Muscle of leg (tissue), 11 donors: ENCODE results near the gene TEAD3. TPM values are rescaled to one million over a fixed set of nuclear protein-coding genes. Genes with fewer than 3 reads are reported as not detected.
"Not testable (repeated sequence)": the region's sequence is repeated elsewhere in the genome, so short reads cannot be mapped to it uniquely, and the experiment has no call there.

Source experiments
- DNase-seq: peaks from one replicate; pipeline ENCODE4 v3.0.0; 2013
- H3K27ac ChIP-seq: one replicate; pipeline ENCODE4 v1.5.1; 2013; ENCODE audit warnings: mild to moderate bottlenecking, low read length, control low read depth
- H3K27me3 ChIP-seq: one replicate; pipeline ENCODE4 v1.6.1; 2013; ENCODE audit warnings: low read length; ENCODE audit not compliant: control insufficient read depth, insufficient read depth
- H3K36me3 ChIP-seq: one replicate; pipeline ENCODE4 v1.6.1; 2013; ENCODE audit warnings: low read length; ENCODE audit not compliant: control insufficient read depth, insufficient read depth
- H3K4me1 ChIP-seq: one replicate; pipeline ENCODE4 v1.6.1; 2013; ENCODE audit warnings: low read length; ENCODE audit not compliant: control insufficient read depth, insufficient read depth
- H3K4me3 ChIP-seq: one replicate; pipeline ENCODE4 v1.5.1; 2013; ENCODE audit warnings: low read length, control low read depth
- H3K9me3 ChIP-seq: replicated peaks from 2 replicates; pipeline ENCODE4 v1.6.1; 2013; ENCODE audit warnings: low read depth, low read length; ENCODE audit not compliant: control insufficient read depth
- WGBS: methylation state at CpG from one replicate; pipeline ENCODE4 v1.1.5; 2013; ENCODE audit warnings: missing lambda C conversion rate; ENCODE audit not compliant: insufficient coverage; 5-methylcytosine and 5-hydroxymethylcytosine counted together
- polyA plus RNA-seq, 8 donors: library from polyadenylated mRNA; unstranded; fragments of 120-200 nt; gene quantifications; one replicate each; pipeline versions ENCODE4 v1.2.1 to v1.2.3, GENCODE V29; 2013; ENCODE audit warnings: inconsistent platforms in 1 of 8, low replicate concordance in 1 of 8; ENCODE audit not compliant: insufficient read length in 8 of 8, insufficient read depth in 1 of 8
- total RNA-seq: library from RNA; stranded (reverse); fragments of 120-200 nt; gene quantifications from one replicate; pipeline ENCODE4 v1.2.4, GENCODE V29; 2013

Gene TEAD3
- total and polyA plus RNA-seq, 9 donors, result 20.6 to 76.6 (median 52.2) TPM

DNA sequence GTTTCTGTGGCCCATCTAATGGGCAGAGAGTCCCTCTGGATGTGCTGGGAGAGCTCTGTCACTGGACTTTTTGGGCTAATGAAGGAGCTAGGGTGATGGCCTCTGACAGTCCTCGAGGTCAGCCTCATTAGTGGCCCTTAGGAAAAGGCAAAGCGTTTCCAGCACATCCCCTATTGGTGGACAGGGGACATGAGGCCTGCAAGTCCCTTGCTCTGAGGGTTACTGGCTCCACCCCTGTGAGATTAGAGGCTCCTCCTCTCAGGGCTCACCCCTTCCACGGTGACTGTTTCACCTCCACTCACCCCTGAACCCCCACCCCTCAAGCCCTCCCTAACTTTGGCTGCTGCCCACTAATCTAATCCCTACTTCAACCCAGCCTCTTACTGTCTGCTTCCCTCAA, 57.6 kb downstream of the TEAD3 start:
- Histone ChIP-seq H3K27me3 (no peaks in the 10 kb centered on the region), H3K36me3 (no peaks in the 10 kb centered on the region), H3K9me3 (no peaks in the 10 kb centered on the region), H3K27ac (no peak overlapping the region), H3K4me3 (no peak overlapping the region), H3K4me1 (no peaks in the 10 kb centered on the region)
- no peak for DNase-seq
- 46% methylated on average over 3 of the region's 3 CpGs for WGBS

DNA sequence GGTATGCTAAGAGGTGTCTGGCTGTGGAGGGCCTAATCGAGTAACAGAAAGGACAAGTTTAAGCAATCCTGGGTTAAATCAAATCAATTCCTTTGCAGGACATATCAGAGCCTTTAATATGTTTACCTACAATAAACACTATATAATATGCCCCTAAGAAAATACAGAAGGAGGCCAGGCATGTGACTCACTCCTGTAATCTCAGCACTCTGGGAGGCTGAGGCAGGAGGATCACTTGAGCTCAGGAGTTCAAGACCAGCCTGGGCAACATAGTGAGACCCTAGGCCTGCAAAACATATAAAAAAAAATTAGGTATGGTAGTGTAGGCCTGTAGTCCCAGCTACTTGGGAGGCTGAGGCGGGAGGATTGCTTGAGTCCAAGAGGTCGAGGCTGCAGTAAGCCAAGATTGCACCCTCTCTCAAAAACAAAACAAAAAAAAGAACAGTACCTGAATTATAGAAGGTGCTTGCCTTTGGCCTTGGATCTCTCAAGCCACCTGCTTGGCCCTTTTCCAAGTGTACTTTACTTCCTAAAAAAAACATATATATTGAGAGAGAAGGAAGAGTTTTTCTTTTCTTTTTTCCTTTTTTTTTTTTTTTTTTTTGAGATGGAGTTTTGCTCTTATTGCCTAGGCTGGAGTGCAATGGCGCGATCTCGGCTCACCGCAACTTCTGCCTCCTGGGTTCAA, 58.4 kb downstream of the TEAD3 start:
- H3K27me3 ChIP-seq, H3K4me3 ChIP-seq, H3K27ac ChIP-seq, H3K4me1 ChIP-seq, DNase-seq, H3K9me3 ChIP-seq, H3K36me3 ChIP-seq: not testable (repeated sequence)
- no CpG with 5 or more reads among the region's 7 CpGs for WGBS

DNA sequence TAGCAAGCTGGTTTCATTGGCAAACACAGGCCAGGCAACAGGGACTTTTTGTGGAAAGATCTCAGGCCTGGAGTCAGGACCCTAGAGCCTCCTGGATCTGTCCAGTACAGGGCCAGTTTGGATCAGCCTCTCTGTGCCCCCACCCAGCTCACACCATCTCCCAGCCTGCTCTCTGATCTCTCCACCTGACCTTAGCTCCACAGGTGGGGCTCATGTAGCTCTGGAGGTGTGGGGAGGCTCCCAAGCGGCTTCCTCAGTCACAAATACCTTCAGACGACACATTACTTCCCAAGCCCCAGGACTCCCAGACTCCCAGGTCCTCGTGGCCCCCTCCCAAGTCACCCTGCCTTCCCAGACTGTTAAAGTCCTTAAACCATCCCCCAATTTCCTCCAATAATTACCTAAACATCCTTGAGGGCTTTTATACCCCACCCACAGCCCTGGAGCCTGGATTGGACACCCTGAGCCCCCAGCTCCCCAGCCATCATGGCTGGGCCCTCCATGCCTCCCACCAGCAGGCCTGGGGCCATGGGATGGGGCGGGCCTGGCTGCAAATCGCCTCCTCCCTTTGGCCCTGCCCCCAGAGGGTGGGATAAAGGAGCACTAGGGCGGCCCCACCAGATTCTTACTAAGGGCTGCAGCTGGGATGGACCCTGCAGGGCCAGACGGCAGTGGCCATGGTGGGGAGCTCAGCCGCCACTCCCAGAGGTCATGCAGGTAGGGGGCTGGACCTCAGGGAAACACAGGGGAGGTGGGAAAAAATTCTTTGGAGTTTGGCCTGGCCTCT, 60.6 kb downstream of the TEAD3 start:
- 48% methylated on average over 7 of the region's 8 CpGs for WGBS
- no peak for DNase-seq
- Histone ChIP-seq H3K36me3 (no peaks in the 10 kb centered on the region), H3K4me3 (no peak overlapping the region), H3K27me3 (no peaks in the 10 kb centered on the region), H3K4me1 (no peaks in the 10 kb centered on the region), H3K27ac (no peak overlapping the region), H3K9me3 (no peaks in the 10 kb centered on the region)

DNA sequence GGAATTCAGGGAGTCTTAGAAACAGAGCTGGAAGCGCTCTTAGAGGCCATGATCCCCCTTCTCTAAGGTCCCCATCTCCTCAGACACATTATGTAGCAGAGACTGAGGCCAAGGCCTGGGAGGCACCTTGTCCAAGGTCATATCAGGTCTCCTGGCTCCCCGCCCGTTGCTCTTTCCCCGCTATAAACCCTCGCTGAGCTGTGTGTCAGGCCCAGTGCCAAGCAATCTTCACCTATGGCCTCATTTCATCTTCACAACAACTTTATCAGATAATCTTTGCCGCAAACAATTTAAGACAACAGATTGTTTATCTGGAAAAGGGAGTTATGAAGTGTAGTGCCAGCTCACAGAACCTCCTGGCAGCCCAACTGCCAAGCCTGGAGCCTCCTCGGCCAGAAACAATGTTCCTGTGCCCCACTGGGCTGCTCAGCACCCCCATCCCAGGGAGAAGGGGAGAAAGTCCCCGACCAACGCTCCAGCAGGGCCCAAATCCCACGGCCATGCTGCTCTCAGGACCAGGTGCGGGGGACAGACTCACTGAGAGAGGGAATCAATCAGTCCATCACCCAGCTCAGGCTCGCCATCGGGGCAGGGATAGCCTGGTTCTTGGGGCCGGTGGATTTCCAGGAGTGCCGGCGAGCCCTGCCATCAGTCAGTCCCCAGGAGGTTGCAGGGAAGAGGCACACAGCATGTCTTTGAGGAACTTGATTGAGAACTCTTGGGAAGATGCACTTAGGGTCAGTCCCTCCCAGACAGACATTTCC, 61.6 kb downstream of the TEAD3 start:
- Histone ChIP-seq H3K9me3 (no peaks in the 10 kb centered on the region), H3K27me3 (no peaks in the 10 kb centered on the region), H3K36me3 (no peaks in the 10 kb centered on the region), H3K4me3 (no peak overlapping the region), H3K27ac (no peak overlapping the region), H3K4me1 (no peaks in the 10 kb centered on the region)
- WGBS, result 84% methylated on average over 4 of the region's 16 CpGs
- DNase-seq, result no peak

DNA sequence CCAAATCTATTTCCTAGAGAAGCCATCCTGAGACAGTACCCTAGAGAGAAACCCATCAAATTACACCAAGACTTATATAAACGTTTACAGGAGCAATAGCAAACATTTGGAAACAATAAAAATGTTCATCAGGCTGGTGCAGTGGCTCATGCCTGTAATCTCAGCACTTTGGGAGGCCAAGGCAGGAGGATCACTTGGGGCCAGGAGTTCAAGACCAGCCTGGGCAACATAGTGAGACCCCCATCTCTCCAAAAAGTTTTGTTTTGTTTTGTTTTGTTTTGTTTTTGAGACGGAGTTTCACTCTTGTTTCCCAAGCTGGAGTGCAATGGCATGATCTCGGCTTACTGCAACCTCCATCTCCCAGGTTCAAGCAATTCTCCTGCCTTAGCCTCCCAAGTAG, 64.2 kb downstream of the TEAD3 start:
- H3K27me3 ChIP-seq, H3K4me1 ChIP-seq, H3K36me3 ChIP-seq, DNase-seq, H3K4me3 ChIP-seq, H3K27ac ChIP-seq: not testable (repeated sequence)
- H3K9me3 ChIP-seq, result peaks cover 13% of the 10 kb centered on the region
- no CpG with 5 or more reads among the region's 3 CpGs for WGBS

DNA sequence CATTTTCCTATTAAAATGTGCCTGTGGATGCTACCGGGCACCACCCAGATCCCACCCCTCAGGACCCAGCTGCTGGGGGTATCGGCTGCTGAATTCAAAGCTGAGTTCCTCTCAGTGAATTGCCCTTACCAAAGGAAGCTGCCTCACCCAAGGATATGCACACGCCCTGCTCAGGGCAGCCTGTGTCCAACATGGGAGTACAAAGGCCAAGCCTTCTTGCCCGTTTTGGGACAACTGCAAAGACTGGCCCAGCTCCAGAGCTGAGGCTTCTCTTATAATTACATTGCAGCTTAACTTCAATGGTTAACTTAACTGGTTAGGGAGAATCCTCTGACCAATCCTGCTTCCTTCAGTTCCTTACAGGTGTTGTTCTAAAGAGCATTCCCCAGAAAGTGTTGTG, 64.6 kb downstream of the TEAD3 start:
- Histone ChIP-seq H3K4me1 (no peaks in the 10 kb centered on the region), H3K27ac (no peak overlapping the region), H3K36me3 (peaks cover 8% of the 10 kb centered on the region), H3K27me3 (no peaks in the 10 kb centered on the region), H3K4me3 (no peak overlapping the region), H3K9me3 (peaks cover 13% of the 10 kb centered on the region)
- no peak for DNase-seq
- WGBS, result 65% methylated on average over 4 of the region's 4 CpGs

DNA sequence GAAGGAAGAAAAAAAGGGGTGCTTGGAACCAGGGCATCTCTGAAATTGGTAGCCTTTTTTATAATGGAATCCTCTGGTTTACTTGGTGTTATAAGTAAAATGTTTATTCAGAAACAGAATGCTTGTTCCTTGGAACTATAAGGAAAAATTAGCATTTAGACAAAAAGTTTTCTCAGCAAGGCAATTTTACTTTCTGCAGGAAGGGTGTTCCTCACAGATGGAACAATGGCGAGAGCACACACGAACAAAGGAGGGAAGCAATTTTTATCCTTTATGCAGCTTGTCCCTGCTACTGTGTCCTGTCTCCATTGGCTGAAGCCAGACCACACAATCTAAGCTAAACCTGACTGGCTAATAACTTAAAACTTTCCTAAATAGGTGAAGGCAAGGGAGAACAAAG, 67.4 kb downstream of the TEAD3 start:
- Histone ChIP-seq H3K27ac (no peak overlapping the region), H3K4me3 (no peak overlapping the region), H3K27me3 (no peaks in the 10 kb centered on the region), H3K4me1 (no peaks in the 10 kb centered on the region), H3K36me3 (peaks cover 27% of the 10 kb centered on the region), H3K9me3 (peaks cover 13% of the 10 kb centered on the region)
- WGBS, result no CpG with 5 or more reads among the region's 2 CpGs
- no peak for DNase-seq

DNA sequence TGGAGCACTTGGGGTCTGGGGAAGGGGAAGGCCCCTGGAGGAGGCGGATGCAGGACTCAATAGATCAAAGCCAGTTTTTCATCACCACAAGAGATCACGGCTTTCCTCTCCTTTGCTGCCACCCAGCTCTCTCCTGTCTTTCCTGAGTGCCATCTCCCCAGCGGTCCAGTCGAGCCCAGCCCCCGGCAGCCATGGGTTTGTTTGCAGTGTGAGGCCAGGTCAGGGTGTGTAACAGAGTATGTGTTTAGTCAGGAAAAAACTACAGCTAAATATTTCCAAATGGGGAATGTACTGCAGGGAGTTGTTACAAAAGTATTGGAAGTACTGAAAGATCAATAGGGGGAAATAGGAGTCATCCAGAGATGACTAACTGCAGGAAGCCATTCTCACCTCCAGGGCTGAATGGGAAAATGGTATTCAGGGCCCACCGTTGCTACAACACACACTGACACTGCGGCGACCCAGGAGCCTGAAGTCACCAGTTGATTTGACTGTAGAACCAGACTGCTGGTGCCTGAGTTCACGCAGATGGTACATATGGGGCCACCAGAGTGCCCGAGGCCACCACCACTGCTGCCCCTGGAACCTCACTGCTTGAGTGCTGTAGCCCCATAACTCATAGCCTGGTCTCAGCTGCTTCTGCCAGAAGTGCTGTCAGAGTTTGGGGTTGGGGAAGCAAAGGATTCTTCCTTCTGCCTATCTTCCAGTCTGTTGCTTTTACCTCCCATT, 68.3 kb downstream of the TEAD3 start:
- Histone ChIP-seq H3K36me3 (peaks cover 36% of the 10 kb centered on the region), H3K4me3 (no peak overlapping the region), H3K4me1 (no peaks in the 10 kb centered on the region), H3K9me3 (peaks cover 13% of the 10 kb centered on the region), H3K27ac (no peak overlapping the region), H3K27me3 (no peaks in the 10 kb centered on the region)
- no peak for DNase-seq
- 90% methylated on average over 5 of the region's 10 CpGs for WGBS

DNA sequence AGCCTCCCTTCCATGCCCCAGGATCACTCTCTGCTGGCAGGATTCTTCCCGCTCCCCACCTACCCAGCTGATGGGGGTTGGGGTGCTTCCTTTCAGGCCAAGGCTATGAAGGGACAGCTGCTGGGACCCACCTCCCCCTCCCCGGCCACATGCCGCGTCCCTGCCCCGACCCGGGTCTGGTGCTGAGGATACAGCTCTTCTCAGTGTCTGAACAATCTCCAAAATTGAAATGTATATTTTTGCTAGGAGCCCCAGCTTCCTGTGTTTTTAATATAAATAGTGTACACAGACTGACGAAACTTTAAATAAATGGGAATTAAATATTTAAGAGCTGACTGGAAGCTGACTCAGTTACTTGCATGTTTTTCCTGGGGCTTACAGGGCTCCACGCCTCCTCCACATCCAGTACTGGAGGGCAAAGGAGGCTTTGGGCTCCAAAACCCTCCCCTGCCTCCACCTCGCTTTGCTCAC, 69.0 kb downstream of the TEAD3 start:
- no peak overlapping the region for H3K27ac ChIP-seq
- peaks cover 37% of the 10 kb centered on the region for H3K36me3 ChIP-seq
- 100% methylated on average over 1 of the region's 9 CpGs for WGBS
- peaks cover 13% of the 10 kb centered on the region for H3K9me3 ChIP-seq
- no peak for DNase-seq
- no peak overlapping the region for H3K4me3 ChIP-seq
- no peaks in the 10 kb centered on the region for H3K4me1 ChIP-seq
- H3K27me3 ChIP-seq, result no peaks in the 10 kb centered on the region
